Activated CD4-positive, alpha-beta T cell treated with anti-CD3 and anti-CD28 coated beads, Interleukin-2, amount 50 U/mL, for 1 hour (primary cell): ENCODE measurements around the gene RBM19.

ENCODE experiments used
- DNase-seq: peaks from one replicate; pipeline ENCODE4 v3.0.0-alpha.2; 2020

The RBM19 gene

GRCh38 chr12:113900716-113901115, 65.4 kb downstream of the RBM19 start:
- DNase-seq, result no peak

- no peak for DNase-seq
Measured at GRCh38 chr12:113899561-113900471, 66.3 kb downstream of the RBM19 start.

- no peak for DNase-seq
Measured at GRCh38 chr12:113899042-113899560, 67.0 kb downstream of the RBM19 start.

- DNase-seq, result no peak
Measured at GRCh38 chr12:113898466-113898865, 67.7 kb downstream of the RBM19 start.

- DNase-seq, result no peak
Measured at GRCh38 chr12:113897406-113897805, 68.7 kb downstream of the RBM19 start.

GRCh38 chr12:113896841-113897240, 69.3 kb downstream of the RBM19 start:
- no peak for DNase-seq

- no peak for DNase-seq
Measured at GRCh38 chr12:113896194-113896593, 69.9 kb downstream of the RBM19 start.

GRCh38 chr12:113895176-113895575, 70.9 kb downstream of the RBM19 start:
- DNase-seq, result no peak

- no peak for DNase-seq
Measured at GRCh38 chr12:113894697-113895096, 71.4 kb downstream of the RBM19 start.

GRCh38 chr12:113893221-113893620, 72.9 kb downstream of the RBM19 start:
- DNase-seq, result no peak

GRCh38 chr12:113892556-113892955, 73.6 kb downstream of the RBM19 start:
- DNase-seq, result no peak

- DNase-seq, result no peak
Measured at GRCh38 chr12:113891739-113892520, 74.2 kb downstream of the RBM19 start.

GRCh38 chr12:113891167-113891692, 74.9 kb downstream of the RBM19 start:
- DNase-seq, result no peak

- DNase-seq, result no peak
Measured at GRCh38 chr12:113889891-113890581, 76.1 kb downstream of the RBM19 start.

- no peak for DNase-seq
Measured at GRCh38 chr12:113889076-113889475, 77.0 kb downstream of the RBM19 start.

GRCh38 chr12:113888435-113888834, 77.7 kb downstream of the RBM19 start:
- DNase-seq, result no peak

- no peak for DNase-seq
Measured at GRCh38 chr12:113887906-113888305, 78.2 kb downstream of the RBM19 start.

GRCh38 chr12:113886721-113887120, 79.4 kb downstream of the RBM19 start:
- no peak for DNase-seq

GRCh38 chr12:113884392-113884791, 81.7 kb downstream of the RBM19 start:
- no peak for DNase-seq

- DNase-seq, result no peak
Measured at GRCh38 chr12:113882690-113883089, 83.4 kb downstream of the RBM19 start.

- no peak for DNase-seq
Measured at GRCh38 chr12:113880988-113881962, 84.8 kb downstream of the RBM19 start.

GRCh38 chr12:113880326-113880725, 85.8 kb downstream of the RBM19 start:
- no peak for DNase-seq
